Cortex of kidney (tissue), 1 donor: ENCODE data around the gene MAML3.

Experiments
- DNase-seq: peaks from one replicate; lab custom pipeline; 2025; lab: John Stamatoyannopoulos, UW

The MAML3 gene

GRCh38 chr4:139782926-139783522 lies 371.0 kb downstream of the MAML3 start:
- no peak for DNase-seq

- no peak for DNase-seq
These were observed 372.9 kb downstream of the MAML3 start for GRCh38 chr4:139781066-139781465.

- no peak for DNase-seq
These were observed 374.3 kb downstream of the MAML3 start for GRCh38 chr4:139779691-139780090.

- no peak for DNase-seq
These were observed 376.2 kb downstream of the MAML3 start for GRCh38 chr4:139777757-139778156.

- DNase-seq, result no peak
These were observed 377.7 kb downstream of the MAML3 start for GRCh38 chr4:139776235-139776634.

- DNase-seq, result no peak
These were observed 379.1 kb downstream of the MAML3 start for GRCh38 chr4:139774759-139775487.

GRCh38 chr4:139773560-139774318 lies 380.2 kb downstream of the MAML3 start:
- DNase-seq, result no peak

GRCh38 chr4:139770361-139770760 lies 383.6 kb downstream of the MAML3 start:
- DNase-seq, result no peak

- DNase-seq, result no peak
These were observed 384.6 kb downstream of the MAML3 start for GRCh38 chr4:139769364-139769763.

GRCh38 chr4:139768896-139769295 lies 385.1 kb downstream of the MAML3 start:
- DNase-seq, result no peak

- no peak for DNase-seq
These were observed 385.6 kb downstream of the MAML3 start for GRCh38 chr4:139768366-139768765.

- no peak for DNase-seq
These were observed 386.4 kb downstream of the MAML3 start for GRCh38 chr4:139767585-139767984.

GRCh38 chr4:139767168-139767567 lies 386.8 kb downstream of the MAML3 start:
- DNase-seq, result no peak

GRCh38 chr4:139764686-139765310 lies 389.2 kb downstream of the MAML3 start:
- no peak for DNase-seq

GRCh38 chr4:139764182-139764581 lies 389.8 kb downstream of the MAML3 start:
- DNase-seq, result no peak

GRCh38 chr4:139763672-139764071 lies 390.3 kb downstream of the MAML3 start:
- no peak for DNase-seq

GRCh38 chr4:139763205-139763604 lies 390.8 kb downstream of the MAML3 start:
- no peak for DNase-seq

- no peak for DNase-seq
These were observed 391.3 kb downstream of the MAML3 start for GRCh38 chr4:139762720-139763119.

- no peak for DNase-seq
These were observed 392.5 kb downstream of the MAML3 start for GRCh38 chr4:139761461-139761860.

GRCh38 chr4:139760567-139760966 lies 393.4 kb downstream of the MAML3 start:
- no peak for DNase-seq

GRCh38 chr4:139759097-139759496 lies 394.9 kb downstream of the MAML3 start:
- DNase-seq, result no peak

GRCh38 chr4:139756391-139757180 lies 397.4 kb downstream of the MAML3 start:
- DNase-seq, result no peak
